ENCODE data around the gene PZP. TPM values are rescaled to one million over a fixed set of nuclear protein-coding genes. Genes with fewer than 3 reads are reported as not detected.

The PZP gene
- polyA plus RNA-seq, 1 donor (not counting 4 experiments of a cell fraction or from before 2014, with no cell fraction given): not detected

- Histone ChIP-seq H3K4me2 (ENCODE audit: control insufficient read depth, extremely low read depth, insufficient read depth, low read depth, low read length) (no peak overlapping the region), H3K9me3 (ENCODE audit: control insufficient read depth, low read depth, low read length) (no peaks in the 10 kb centered on the region), H3K27ac (ENCODE audit: control insufficient read depth, insufficient read depth, low read length) (no peak overlapping the region), H3K79me2 (ENCODE audit: control insufficient read depth, insufficient read depth, low read length) (no peaks in the 10 kb centered on the region), H3K4me3 (ENCODE audit: control insufficient read depth in 2 of 3, extremely low read depth in 1 of 3, insufficient read depth in 2 of 3, low read depth in 1 of 3, low read length in 3 of 3) (no peak overlapping the region), H3K4me1 (ENCODE audit: control insufficient read depth, extremely low read depth, insufficient read depth, low read length) (no peaks in the 10 kb centered on the region), H4K20me1 (ENCODE audit: control insufficient read depth, extremely low read depth, insufficient read depth, low read length) (no peaks in the 10 kb centered on the region), H3K27me3 (ENCODE audit: control insufficient read depth, extremely low read depth, insufficient read depth, low read length) (no peaks in the 10 kb centered on the region), H3K36me3 (ENCODE audit: control insufficient read depth in 2 of 2, extremely low read depth in 1 of 2, insufficient read depth in 2 of 2, low read length in 2 of 2) (no peaks in the 10 kb centered on the region), H3K9me1 (ENCODE audit: control insufficient read depth, extremely low read depth, insufficient read depth, low read length) (no peaks in the 10 kb centered on the region), H2AFZ (ENCODE audit: control insufficient read depth, low read length) (no peak overlapping the region), H3K9ac (ENCODE audit: control insufficient read depth, extremely low read depth, insufficient read depth, low read length) (no peak overlapping the region)
- FAIRE-seq (no peak), DNase-seq (ENCODE audit: low read depth, low spot score) (no peak)
- dilution Hi-C loops (cut with MboI; ENCODE audit: extremely low pct_ligation_motif_present, low sequenced_read_pairs): no loop called here
- TF ChIP-seq EZH2 (IDR thresholded peaks at IDR 0.05; ENCODE audit: low read length): no peak
- TF ChIP-seq, protein P1, sequence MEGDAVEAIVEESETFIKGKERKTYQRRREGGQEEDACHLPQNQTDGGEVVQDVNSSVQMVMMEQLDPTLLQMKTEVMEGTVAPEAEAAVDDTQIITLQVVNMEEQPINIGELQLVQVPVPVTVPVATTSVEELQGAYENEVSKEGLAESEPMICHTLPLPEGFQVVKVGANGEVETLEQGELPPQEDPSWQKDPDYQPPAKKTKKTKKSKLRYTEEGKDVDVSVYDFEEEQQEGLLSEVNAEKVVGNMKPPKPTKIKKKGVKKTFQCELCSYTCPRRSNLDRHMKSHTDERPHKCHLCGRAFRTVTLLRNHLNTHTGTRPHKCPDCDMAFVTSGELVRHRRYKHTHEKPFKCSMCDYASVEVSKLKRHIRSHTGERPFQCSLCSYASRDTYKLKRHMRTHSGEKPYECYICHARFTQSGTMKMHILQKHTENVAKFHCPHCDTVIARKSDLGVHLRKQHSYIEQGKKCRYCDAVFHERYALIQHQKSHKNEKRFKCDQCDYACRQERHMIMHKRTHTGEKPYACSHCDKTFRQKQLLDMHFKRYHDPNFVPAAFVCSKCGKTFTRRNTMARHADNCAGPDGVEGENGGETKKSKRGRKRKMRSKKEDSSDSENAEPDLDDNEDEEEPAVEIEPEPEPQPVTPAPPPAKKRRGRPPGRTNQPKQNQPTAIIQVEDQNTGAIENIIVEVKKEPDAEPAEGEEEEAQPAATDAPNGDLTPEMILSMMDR (optimal IDR thresholded peaks at IDR 0.05 in 1 of 3, IDR thresholded peaks at IDR 0.05 in 1 of 3, conservative IDR thresholded peaks at IDR 0.05 in 1 of 3; ENCODE audit: extremely low read depth in 1 of 3, insufficient read depth in 2 of 3, low read length in 3 of 3): no peak
Observed at GRCh38 chr12:9111525-9111924, 96.7 kb downstream of the PZP start.

GRCh38 chr12:9109737-9110491 lies 98.3 kb downstream of the PZP start:
- TF ChIP-seq, protein P1 (optimal IDR thresholded peaks at IDR 0.05 in 1 of 3, IDR thresholded peaks at IDR 0.05 in 1 of 3, conservative IDR thresholded peaks at IDR 0.05 in 1 of 3; ENCODE audit: extremely low read depth in 1 of 3, insufficient read depth in 2 of 3, low read length in 3 of 3): no peak
- TF ChIP-seq EZH2 (IDR thresholded peaks at IDR 0.05; ENCODE audit: low read length): no peak
- Histone ChIP-seq H3K9me3 (ENCODE audit: control insufficient read depth, low read depth, low read length) (no peaks in the 10 kb centered on the region), H3K27ac (ENCODE audit: control insufficient read depth, insufficient read depth, low read length) (no peak overlapping the region), H3K36me3 (ENCODE audit: control insufficient read depth in 2 of 2, extremely low read depth in 1 of 2, insufficient read depth in 2 of 2, low read length in 2 of 2) (no peaks in the 10 kb centered on the region), H3K9me1 (ENCODE audit: control insufficient read depth, extremely low read depth, insufficient read depth, low read length) (no peaks in the 10 kb centered on the region), H4K20me1 (ENCODE audit: control insufficient read depth, extremely low read depth, insufficient read depth, low read length) (no peaks in the 10 kb centered on the region), H2AFZ (ENCODE audit: control insufficient read depth, low read length) (no peak overlapping the region), H3K4me2 (ENCODE audit: control insufficient read depth, extremely low read depth, insufficient read depth, low read depth, low read length) (no peak overlapping the region), H3K4me3 (ENCODE audit: control insufficient read depth in 2 of 3, extremely low read depth in 1 of 3, insufficient read depth in 2 of 3, low read depth in 1 of 3, low read length in 3 of 3) (no peak overlapping the region), H3K79me2 (ENCODE audit: control insufficient read depth, insufficient read depth, low read length) (no peaks in the 10 kb centered on the region), H3K9ac (ENCODE audit: control insufficient read depth, extremely low read depth, insufficient read depth, low read length) (no peak overlapping the region), H3K4me1 (ENCODE audit: control insufficient read depth, extremely low read depth, insufficient read depth, low read length) (no peaks in the 10 kb centered on the region), H3K27me3 (ENCODE audit: control insufficient read depth, extremely low read depth, insufficient read depth, low read length) (no peaks in the 10 kb centered on the region)
- FAIRE-seq (no peak), DNase-seq (ENCODE audit: low read depth, low spot score) (no peak)
- dilution Hi-C loops (cut with MboI; ENCODE audit: extremely low pct_ligation_motif_present, low sequenced_read_pairs): no loop called here
